GOT3 (cell line): ENCODE results near the gene CACYBP.
"Not testable (repeated sequence)": the region's sequence is repeated elsewhere in the genome, so short reads cannot be mapped to it uniquely, and the experiment has no call there.

Source experiments
- DNase-seq: peaks from one replicate; lab custom pipeline; 2025; ENCODE audit warnings: mixed read lengths; lab: John Stamatoyannopoulos, UW

CACYBP gene

DNA sequence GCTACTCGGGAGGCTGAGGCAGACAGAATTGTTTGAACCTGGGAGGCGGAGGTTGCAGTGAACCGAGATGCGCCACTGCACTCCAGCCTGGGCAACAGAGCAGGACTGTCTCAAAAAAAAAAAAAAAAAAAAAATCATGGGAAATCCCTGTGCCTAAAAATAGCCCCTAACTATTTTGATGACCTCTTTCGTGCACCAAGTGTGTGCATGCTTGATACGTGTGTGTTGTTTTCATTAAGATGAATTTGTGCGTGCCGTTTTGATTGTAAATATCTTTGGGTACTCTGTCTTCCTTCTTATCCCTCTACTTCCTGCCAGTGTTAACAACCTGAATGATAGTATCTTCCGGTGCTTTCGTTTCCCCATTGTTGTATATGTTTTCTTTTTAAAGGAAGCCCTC, 9.8 kb downstream of the CACYBP start:
- no peak for DNase-seq

DNA sequence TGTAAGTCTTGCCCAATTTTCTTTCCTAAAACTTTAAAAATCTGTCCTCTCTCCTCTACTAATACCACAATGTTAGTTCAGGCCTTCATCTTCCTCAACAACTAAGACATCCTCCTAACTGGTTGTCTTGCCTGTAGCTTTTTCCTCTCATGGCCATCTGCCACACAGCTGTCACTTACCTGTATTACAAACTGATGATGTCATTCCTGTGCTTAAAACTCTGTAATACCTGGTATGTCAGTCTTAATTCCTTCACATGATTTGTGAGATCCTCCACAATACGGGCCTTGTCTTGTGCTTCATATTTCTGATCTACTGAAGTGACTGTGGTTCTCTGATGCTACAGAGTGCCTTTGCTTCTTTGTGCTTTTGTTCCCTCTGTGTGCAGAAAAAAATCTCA, 13.7 kb downstream of the CACYBP start:
- DNase-seq, result no peak

DNA sequence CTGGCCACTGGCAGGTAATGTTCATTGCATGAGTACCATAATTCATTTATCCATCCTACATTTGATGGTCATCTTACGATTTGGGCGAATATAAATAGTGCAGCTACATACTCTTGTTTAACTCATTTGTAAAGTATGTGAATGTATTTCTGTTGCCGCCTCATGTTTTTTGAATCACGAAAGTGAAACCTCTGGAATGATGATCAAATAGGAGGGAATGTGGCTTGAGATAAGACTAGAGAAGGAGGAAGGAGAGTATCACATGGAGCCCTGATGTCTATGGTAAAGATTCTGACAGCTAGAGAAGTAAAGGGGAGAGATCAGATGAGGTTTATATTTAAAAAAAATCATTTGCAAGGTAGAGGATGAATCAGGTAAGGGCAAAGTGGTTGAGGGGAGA, 15.5 kb downstream of the CACYBP start:
- no peak for DNase-seq

DNA sequence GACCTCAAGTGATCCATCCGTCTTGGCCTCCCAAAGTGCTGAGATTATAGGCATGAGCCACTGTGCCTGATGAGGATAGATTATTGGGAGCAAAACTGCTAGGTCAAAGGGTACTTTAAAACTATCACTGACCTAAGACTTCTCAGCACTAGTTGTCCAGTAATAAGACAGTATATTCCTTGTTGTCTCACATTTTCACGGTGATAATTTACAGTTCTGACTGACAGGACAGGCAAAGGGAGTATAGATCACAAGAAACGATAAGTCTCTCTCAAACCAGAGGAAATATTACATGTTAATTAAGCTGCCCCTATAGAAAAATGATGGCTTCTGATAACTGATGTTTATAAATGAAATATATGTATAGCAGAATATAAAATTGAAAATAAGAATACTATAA, 19.8 kb downstream of the CACYBP start:
- DNase-seq, result no peak

DNA sequence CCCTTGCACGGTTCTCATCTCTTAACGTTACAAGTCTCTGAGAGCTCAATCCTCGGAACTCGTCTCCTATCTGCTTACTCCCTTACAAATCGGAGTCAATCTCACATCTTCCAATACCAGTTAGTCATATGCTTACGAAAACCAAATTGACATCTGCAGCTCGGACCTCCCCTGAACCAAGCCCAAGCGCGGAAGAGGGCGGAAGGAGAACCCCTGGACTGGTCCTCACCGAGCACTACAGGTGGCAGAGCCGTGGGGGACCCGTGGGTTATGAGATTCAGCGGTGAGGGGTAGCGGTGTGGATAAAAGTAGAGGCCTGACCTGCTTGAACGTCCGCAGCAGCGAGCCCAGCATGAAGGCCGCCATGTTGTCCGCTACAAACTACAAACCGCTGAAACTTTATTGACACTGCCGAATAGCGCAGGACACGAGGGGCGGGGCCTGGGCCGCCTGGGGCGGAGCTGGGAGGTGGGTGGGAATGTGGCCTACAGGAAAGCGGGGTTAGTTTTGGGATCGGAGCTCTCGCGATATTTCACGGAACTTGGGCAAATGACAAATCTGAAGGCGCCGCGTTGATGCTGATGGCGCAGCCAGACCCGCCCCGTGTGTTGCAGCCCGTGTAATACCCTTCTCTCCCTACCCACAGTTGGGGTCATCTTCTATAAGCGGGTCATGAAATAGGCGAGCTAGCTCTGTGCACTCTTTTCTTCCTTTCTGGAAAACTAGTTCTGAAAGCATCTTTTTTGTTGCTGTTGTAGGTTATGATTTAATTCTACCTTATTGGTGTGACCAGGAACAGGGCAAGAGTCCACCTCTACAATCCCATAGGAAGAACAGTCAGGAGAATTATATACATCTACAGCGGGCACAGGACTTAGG, 23.5 kb downstream of the CACYBP start, which contains the start of gene MRPS14:
Gene MRPS14, minus strand, starts transcription at position 383 of the 879 bp plus-strand sequence. Its CDS starts 17 bp downstream, at position 366.
- peak; percentile 98 for DNase-seq

DNA sequence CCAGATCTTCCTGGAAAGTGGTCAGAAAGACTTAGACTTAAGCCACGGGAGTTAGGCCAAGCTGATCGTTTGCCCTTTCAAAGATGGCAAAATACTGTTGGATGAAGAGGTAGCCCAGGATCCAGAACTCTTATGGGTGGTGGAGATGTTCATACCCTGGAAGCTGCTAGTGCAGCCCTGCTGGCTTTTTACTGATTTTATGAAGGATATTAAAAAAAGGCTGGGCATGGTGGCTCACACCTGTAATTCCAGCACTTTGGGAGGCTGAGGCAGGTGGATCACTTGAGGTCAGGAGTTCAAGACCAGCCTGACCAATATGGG, 24.1 kb downstream of the CACYBP start:
- DNase-seq, result not testable (repeated sequence)

DNA sequence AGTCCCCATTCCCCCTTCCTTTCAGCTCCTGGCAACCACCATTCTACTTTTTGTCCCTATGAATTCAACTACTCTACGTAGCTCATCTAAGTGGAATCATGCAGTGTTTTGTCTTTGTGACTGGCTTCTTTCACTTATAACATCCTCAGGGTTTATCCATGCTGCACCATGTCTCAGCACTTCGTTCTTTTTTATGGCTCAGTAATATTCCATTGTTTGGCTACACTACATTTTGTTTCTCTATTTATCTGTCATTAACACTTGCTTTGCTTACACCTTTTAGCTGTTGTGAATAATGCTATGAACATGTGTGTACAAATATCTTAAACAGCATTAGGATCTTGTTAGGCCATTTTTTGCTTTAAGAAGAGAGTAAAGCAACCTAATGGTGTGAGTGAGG, 25.0 kb downstream of the CACYBP start:
- DNase-seq, result no peak

DNA sequence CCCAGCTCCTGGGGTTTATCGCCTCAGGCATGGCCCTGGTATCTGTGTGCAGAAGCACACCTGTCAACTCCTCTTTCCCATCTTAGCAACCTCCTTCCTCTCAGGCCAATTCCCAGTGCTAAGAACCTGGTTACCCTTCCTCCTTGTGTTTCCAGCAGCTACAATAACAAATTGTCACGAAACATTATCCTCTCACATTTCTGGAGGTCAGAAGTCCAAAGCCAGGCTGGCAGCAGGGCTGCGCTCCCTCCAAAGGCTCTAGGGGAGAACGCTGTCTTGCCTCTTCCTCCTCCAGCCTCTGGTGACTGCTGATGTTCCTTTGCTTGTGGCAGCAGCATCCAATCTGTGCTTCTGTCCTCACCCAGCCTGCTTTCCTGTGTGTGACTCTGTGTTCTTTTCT, 34.2 kb downstream of the CACYBP start:
- DNase-seq, result no peak

DNA sequence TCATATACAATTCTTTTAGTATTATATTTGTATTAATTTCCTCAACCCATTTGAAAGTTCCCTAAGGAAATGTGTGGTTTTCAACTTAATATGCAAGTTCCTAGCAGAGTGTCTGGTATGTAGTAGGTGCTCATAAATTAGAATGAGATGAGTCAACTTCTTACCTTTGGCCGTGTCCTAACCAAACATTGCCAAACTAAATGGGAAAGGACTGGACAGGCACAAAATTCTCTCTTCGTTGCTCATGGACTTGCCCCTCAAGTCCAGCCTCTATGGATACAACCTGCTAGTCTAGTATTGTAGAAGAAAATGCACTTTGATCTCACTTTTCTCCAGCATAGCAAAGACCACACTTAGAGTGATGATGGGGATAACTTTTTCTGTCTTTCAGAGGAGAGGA, 35.0 kb downstream of the CACYBP start:
- DNase-seq, result no peak

DNA sequence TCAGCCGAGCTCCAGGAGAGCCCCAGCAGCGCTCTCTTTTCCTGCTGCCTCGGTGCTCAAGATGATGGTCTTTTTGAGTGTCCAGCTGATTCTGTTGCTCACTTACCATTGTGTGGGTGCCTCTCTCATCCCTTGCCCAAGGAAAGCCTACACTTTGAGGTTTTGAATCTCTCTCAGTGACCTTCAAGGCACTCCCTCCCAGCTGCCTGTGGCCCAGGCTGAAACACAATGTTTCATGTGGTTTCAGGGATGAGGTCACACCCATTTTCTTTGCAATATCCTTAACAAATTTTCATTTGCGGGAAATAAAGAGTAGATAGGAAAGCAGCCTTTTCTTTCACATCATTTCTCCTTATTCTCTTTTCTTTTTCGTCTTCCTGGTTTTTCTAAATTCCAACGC, 36.1 kb downstream of the CACYBP start:
- DNase-seq, result no peak

DNA sequence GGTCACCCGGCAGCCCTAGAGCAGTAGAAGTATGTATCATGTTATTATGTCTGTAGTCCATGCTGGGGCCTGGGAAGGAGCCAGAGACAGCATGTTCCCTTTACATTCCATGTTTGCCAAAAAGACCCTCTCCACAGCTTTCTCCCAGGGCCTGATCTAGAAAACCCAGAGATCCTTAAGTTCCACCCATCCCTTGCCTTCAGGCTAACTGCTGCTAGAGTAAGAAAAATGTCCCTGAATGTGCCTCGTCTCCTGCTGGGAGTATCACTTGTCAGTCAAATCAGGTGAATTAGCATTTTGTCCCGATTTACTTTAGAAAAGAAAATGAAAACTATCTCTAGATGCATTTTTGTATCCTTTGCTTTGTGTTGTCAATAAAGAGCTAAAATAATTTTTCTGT, 36.7 kb downstream of the CACYBP start:
- DNase-seq, result no peak

DNA sequence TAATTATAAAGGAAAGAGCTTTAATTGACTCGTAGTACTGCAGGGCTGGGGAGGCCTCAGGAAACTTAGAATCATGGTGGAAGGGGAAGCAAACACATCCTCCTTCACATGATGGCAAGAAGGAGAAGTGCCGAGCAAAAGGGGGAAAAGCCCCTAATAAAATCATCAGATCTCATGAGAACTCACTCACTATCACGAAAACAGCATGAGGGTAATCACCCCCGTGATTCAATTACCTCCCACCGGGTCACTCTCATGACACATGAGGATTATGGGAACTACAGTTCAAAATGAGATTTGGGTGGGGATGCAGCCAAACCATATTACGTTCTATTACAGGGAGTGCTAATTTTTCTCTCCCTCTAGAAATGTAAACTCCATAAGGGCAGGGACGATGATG, 37.7 kb downstream of the CACYBP start:
- no peak for DNase-seq

DNA sequence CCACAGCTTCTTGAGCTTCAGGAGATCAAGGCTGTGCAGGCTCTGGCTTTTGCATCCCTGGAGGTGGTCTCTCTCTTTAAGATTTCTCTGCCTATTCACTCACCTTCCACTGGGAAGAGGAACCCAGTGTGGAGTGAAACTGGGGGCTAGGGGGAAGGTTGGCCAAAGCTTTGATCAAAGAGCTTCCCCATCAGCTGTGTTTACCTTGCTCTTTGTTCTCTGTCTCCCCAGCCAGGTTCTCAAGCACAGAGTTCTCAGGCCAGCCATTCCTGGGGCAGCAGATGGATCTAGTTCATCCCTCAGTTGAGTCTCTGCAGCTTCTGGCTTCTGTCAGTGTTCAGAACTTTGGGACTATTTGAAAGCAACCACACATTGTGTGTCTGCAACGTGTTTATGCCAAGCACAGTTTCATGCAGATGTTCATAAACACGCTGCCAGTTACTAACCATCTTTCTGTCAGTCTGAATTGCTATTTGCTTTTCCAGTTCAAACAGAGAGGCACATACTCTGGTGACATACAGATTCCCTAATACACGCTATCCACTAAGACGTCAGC, 40.7 kb downstream of the CACYBP start:
- no peak for DNase-seq

DNA sequence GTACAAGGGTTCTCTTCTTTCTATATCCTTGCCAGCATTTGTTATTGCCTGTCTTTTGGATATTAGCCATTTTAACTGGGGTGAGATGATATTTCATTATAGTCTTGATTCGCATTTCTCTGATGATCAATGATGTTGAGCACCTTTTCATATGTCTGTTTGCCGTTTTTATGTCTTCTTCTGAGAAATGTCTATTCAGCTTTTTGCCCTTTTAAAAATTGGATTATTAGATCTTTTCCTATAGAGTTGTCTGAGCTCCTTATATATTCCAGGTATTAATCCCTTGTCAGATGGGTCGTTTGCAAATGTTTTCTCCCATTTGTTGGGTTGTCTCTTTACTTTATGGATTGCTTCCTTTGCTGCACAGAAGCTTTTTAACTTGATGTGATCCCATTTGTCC, 42.9 kb downstream of the CACYBP start:
- no peak for DNase-seq

DNA sequence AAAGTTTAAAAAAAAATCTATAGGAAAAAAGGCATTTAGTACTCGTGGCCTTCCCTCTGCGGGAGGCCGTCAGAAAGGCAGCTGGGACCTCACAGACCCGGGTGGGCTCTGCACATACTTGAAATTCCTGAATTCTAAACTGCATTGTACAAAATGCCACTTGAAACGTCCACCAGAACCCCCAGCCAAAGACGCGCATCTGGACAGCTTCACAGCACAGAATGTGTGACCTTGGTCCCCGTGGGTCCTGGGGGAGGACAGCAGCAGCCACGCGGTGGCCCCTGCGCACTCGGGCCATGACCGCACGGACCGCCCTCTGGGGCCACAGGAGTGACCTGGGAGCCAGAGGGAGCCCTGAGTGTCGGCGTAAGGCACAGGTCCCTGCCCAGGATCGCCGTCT, 44.1 kb downstream of the CACYBP start:
- no peak for DNase-seq

DNA sequence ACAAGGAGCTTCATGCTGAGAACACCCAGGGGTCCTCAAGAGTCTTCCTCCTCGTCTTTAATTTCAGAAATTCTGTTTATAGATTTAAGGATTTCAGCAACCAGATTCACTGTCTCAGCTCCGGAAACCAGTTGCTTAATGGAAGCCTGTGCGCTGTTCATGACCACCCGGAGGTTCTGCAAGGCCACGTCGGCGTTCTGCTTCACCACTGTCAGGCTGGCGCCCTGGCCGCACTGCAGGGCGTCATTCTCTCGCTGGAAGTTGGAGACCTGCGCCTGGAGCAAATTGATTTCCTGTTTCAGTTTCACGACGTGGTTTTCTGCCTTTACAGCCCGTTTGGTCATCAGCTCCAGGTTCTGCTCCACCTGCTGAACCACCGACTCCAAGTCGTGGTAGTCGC, 44.8 kb downstream of the CACYBP start:
- DNase-seq, result not testable (repeated sequence)

DNA sequence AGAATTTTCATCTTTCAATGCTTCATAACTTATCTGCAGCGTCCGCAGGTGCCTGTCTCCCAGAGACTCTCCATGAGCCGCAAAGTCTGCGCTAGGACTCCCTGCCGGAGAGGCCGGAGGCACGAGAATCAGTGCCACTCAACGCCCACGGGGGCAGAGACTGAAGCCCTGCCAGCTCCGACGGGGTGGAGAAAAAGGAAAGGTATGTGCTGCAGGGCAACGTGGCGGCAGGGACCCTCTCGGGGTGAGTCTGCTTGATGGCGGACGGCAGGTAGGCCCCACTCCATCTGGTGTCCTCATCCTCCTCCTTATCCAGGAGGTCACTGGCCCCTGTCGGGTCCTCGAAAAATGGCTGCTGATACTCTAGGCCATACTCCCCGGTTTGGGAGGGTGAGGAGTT, 45.4 kb downstream of the CACYBP start:
- no peak for DNase-seq

DNA sequence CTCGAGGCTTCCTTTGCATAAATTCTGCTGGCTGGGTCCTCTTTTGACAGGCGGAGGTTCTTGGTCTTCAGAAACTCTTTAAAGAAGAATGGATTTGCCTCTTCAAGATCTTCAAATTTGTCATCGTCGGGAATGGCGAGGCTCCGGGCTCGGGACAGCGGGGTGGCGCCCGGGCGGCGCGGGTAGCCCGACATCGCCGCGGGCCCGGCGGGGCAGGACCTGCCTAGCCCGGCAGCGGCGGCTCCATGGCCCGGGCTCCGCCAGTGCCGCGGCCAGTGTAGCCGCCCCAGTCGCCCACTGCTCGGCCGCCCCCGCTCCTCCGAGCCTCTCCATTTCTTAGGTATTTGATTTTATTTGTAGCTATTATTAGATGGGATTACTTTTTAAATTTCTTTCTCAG, 45.8 kb downstream of the CACYBP start:
- DNase-seq, result no peak

DNA sequence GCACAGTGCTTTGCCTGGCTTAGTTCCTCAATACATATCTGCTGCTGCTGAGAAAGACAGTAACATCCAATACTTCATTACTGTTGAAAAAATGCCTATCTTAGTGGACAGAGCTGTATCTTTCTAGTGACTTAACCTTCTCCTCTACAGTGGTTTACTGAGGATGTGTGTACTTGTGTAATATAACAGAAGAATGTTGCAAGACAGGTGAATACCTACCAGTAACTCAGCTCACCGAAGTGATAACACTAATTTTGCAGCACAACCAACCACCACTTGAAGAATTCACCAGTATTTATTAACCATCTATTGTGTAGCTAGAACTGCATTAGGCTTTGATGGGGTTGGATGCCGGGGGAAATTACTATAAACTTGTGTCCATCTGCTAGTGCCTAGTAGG, 51.2 kb downstream of the CACYBP start:
- DNase-seq, result no peak

DNA sequence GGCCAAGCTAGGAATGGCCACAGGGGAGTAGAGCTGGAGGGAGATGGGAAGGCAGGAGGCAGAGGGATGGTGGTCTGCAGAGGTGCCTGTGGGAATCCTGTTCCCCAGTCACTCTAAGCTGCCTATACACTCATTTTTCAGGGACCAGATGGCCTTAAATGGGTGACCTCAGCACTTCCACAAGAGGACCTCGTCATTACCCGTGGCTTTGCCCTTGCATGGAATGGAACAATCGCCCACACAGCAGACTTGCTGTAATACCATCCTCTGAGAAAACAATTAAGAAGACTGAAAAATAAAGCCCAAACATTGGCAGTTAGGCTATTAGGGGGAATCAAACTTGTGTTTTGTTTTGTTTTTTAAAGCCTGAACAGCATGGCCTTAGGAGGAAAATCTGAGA, 55.0 kb downstream of the CACYBP start:
- DNase-seq, result no peak
